ENCODE measurements around the gene REM1. TPM values are rescaled to one million over a fixed set of nuclear protein-coding genes. Genes with fewer than 3 reads are reported as not detected.
"Not testable (repeated sequence)": the region's sequence is repeated elsewhere in the genome, so short reads cannot be mapped to it uniquely, and the experiment has no call there.

REM1 gene
- total and polyA plus RNA-seq, 2 of the 13 experiments (the other 11 are each of a cell fraction or from before 2014, with no cell fraction given) = not detected

DNA sequence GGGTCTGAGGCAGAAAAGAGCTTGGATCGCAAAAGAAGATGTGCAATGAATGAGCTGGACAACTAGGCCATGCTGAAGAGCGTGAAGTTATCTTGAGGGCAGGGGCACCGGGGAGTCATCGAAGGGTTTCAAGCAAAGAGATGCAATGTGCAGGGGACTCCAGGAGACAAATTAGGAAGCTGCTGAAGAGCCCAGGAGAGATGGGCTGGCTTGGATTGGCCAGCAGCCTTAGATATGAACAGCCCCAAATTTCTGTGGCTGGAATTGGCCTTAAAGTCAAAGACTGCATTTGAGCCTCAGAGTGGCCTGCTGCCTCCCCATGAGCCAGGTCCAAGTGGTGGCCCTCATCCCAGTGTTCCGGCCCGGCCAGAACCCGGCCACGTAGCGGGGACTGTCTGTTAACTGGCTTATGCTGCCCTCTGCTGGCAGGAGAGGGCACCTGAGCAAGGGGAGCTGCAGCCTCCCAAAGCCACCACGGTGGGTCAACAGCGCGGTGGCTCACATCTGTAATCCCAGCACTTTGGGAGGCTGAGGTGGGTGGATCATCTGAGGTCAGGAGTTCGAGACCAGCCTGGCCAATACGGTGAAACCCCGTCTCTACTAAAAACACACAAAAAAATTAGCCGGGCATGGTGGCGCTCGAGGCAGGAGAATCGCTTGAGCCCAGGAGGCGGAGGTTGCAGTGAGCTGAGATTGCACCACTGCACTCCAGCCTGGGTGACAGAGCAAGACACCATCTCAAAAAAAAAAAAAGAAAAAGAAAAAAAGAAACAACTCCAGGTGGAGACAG lies 28.0 kb downstream of the REM1 start (continued):
- TF ChIP-seq, protein P1, sequence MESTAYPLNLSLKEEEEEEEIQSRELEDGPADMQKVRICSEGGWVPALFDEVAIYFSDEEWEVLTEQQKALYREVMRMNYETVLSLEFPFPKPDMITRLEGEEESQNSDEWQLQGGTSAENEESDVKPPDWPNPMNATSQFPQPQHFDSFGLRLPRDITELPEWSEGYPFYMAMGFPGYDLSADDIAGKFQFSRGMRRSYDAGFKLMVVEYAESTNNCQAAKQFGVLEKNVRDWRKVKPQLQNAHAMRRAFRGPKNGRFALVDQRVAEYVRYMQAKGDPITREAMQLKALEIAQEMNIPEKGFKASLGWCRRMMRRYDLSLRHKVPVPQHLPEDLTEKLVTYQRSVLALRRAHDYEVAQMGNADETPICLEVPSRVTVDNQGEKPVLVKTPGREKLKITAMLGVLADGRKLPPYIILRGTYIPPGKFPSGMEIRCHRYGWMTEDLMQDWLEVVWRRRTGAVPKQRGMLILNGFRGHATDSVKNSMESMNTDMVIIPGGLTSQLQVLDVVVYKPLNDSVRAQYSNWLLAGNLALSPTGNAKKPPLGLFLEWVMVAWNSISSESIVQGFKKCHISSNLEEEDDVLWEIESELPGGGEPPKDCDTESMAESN (CRISPR knock-in tag; conservative IDR thresholded peaks at IDR 0.05) = peak; percentile 57; the same call in 1 of the 2 replicates
- TF ChIP-seq ZNF724P (CRISPR knock-in tag; IDR thresholded peaks at IDR 0.05; ENCODE audit: borderline replicate concordance) (peak; percentile 67; the same call in 1 of the 2 replicates), ZNF567 (CRISPR knock-in tag; IDR thresholded peaks at IDR 0.05; ENCODE audit: borderline replicate concordance) (peak; percentile 71; the same call in 1 of the 2 replicates), ADNP (CRISPR knock-in tag; IDR thresholded peaks at IDR 0.05) (peak; percentile 95), KDM3A (CRISPR knock-in tag; IDR thresholded peaks at IDR 0.05; ENCODE audit: low read depth) (peak; percentile 96), ZNF451 (CRISPR knock-in tag; IDR thresholded peaks at IDR 0.05) (peak; percentile 89; the same call in 1 of the 2 replicates), ZBTB49 (CRISPR knock-in tag; IDR thresholded peaks at IDR 0.05; ENCODE audit: borderline replicate concordance) (0 out of 2 replicates have a peak, but pooled peaks have one; percentile 38), ZNF788 (CRISPR knock-in tag; IDR thresholded peaks at IDR 0.05; ENCODE audit: borderline replicate concordance) (peak; percentile 49; the same call in 1 of the 2 replicates), STAG1 (CRISPR knock-in tag; IDR thresholded peaks at IDR 0.05) (peak; percentile 98), NRL (CRISPR knock-in tag; IDR thresholded peaks at IDR 0.05; ENCODE audit: borderline replicate concordance) (peak; percentile 66), GABPB1 (CRISPR knock-in tag; IDR thresholded peaks at IDR 0.05) (peak; percentile 64), ZNF333 (CRISPR knock-in tag; IDR thresholded peaks at IDR 0.05; ENCODE audit: borderline replicate concordance) (peak; percentile 40; the same call in 1 of the 2 replicates), NR2F6 (CRISPR knock-in tag; IDR thresholded peaks at IDR 0.05) (peak; percentile 40; the same call in 1 of the 2 replicates), RXRA (CRISPR knock-in tag; IDR thresholded peaks at IDR 0.05) (peak; percentile 49; the same call in 1 of the 2 replicates), ZNF891 (CRISPR knock-in tag; IDR thresholded peaks at IDR 0.05) (peak; percentile 89; the same call in 1 of the 2 replicates), HIVEP1 (CRISPR knock-in tag; IDR thresholded peaks at IDR 0.05) (0 out of 2 replicates have a peak, but pooled peaks have one; percentile 50), ZNF274 (CRISPR knock-in tag; IDR thresholded peaks at IDR 0.05) (peak; percentile 63; the same call in 1 of the 2 replicates), KDM1A (CRISPR knock-in tag; IDR thresholded peaks at IDR 0.05) (peak; percentile 50; the same call in 1 of the 2 replicates), GATAD2A (CRISPR knock-in tag; IDR thresholded peaks at IDR 0.05) (peak; percentile 55), NR0B2 (CRISPR knock-in tag; IDR thresholded peaks at IDR 0.05) (peak; percentile 76), SALL1 (CRISPR knock-in tag; IDR thresholded peaks at IDR 0.05) (peak; percentile 77)
- TF ChIP-seq, protein P2, sequence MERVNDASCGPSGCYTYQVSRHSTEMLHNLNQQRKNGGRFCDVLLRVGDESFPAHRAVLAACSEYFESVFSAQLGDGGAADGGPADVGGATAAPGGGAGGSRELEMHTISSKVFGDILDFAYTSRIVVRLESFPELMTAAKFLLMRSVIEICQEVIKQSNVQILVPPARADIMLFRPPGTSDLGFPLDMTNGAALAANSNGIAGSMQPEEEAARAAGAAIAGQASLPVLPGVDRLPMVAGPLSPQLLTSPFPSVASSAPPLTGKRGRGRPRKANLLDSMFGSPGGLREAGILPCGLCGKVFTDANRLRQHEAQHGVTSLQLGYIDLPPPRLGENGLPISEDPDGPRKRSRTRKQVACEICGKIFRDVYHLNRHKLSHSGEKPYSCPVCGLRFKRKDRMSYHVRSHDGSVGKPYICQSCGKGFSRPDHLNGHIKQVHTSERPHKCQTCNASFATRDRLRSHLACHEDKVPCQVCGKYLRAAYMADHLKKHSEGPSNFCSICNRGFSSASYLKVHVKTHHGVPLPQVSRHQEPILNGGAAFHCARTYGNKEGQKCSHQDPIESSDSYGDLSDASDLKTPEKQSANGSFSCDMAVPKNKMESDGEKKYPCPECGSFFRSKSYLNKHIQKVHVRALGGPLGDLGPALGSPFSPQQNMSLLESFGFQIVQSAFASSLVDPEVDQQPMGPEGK (CRISPR knock-in tag; IDR thresholded peaks at IDR 0.05) = peak; percentile 34
- not testable (repeated sequence) for TF ChIP-seq NR2F6 (IDR thresholded peaks at IDR 0.05)

Measured in HepG2 (cell line).